Stimulated activated CD8-positive, alpha-beta memory T cell treated with anti-CD3 and anti-CD28 coated beads, Interleukin-15, amount 100 ng/mL, for 1 hour (primary cell): ENCODE measurements around the gene MED23.

Experiments
- DNase-seq: peaks from one replicate; pipeline ENCODE4 v3.0.0-alpha.2; 2020; ENCODE audit warnings: low read depth

The MED23 gene

DNA sequence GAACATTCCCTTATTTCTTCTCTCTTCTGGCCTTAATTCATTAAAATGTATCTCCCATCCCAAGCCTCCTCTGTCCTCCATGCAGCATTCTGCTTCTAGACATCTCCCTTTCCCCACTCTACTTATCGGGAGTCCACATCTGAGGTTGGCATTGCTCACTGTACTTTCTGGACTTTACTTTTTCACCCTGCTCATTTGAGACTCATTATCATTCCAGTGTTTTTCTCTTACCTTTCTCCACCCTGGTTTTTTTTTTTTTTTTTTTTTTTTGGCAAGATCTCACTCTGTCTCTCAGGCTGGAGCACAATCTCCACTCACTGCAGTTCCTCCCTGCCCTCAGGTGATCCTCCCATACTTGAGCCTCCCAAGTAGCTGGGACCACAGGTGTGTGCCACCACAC, 13.5 kb upstream of the MED23 start:
- no peak for DNase-seq

DNA sequence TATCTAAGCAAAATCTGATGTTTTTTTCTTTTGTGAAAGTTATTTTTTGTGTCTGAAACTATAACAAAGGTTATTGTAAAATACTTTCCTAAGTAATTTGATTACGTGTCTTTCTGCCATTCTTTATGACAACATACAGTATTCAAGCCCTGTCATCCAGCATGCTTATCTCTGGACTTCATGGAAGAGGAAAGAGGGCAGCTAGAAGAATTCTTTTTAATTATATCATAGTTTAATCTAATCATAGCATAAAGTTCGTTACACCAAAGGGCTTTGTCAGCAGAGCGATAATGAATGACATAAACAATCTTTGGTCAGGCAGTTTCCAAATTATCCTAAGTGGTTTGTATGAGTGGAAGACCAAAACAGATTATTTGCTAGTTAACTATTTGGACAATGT, 12.5 kb upstream of the MED23 start:
- DNase-seq, result no peak

- no peak for DNase-seq
These were observed 12.1 kb upstream of the MED23 start for GRCh38 chr6:131640100-131640499.

- DNase-seq, result no peak
These were observed 10.0 kb upstream of the MED23 start for GRCh38 chr6:131638013-131638412.

- DNase-seq, result no peak
These were observed 9.1 kb upstream of the MED23 start, which contains the start of gene ENPP3 for GRCh38 chr6:131636880-131637792. Gene ENPP3, plus strand, starts transcription at chr6:131637302. Its CDS starts 83 bp downstream, at chr6:131637385.

- DNase-seq, result no peak
These were observed 7.6 kb upstream of the MED23 start for GRCh38 chr6:131635384-131636340.

GRCh38 chr6:131631625-131632289, 3.7 kb upstream of the MED23 start:
- DNase-seq, result no peak

GRCh38 chr6:131629651-131630050, 1.6 kb upstream of the MED23 start:
- no peak for DNase-seq

DNA sequence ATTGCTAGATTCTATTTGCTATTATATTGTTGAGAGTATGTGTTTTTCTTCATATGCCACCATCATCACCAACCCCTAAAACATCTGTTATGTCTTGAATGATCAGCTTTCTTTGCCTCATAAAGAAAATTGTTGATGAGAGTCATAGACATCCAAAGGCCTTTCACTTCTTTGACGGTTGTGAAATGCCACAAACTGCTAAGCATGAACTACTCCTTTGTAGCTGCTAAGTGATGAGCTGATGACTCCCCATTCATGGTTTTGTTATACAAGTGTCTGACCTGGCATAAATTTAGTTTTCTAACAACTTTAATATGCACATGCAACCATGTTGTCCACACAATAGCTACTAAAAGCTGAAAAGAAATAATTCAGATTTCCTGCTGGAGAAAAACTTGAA, 684 bp upstream of the MED23 start:
- DNase-seq, result no peak

DNA sequence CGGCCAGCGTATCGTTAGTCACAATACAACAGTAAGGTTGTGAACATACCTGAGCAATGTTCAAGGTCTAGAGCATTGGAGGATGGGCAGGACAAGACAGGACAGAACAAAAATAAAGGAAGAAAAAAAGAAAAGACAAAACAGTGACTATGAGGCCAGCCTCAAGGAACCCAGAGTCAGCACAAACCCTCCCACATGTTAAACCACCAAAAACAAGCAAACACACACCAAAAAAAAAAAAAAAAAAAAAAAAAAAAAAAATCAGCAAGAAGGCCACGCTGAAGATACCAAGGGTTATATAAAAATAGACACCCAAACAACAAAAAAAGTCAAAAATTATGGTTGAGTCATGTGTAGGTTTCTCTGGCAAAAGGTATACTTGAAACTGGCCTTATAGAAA, 12.8 kb downstream of the MED23 start:
- DNase-seq, result no peak

GRCh38 chr6:131613296-131613925, 14.6 kb downstream of the MED23 start:
- no peak for DNase-seq

GRCh38 chr6:131602781-131603312, 25.2 kb downstream of the MED23 start:
- DNase-seq, result no peak

DNA sequence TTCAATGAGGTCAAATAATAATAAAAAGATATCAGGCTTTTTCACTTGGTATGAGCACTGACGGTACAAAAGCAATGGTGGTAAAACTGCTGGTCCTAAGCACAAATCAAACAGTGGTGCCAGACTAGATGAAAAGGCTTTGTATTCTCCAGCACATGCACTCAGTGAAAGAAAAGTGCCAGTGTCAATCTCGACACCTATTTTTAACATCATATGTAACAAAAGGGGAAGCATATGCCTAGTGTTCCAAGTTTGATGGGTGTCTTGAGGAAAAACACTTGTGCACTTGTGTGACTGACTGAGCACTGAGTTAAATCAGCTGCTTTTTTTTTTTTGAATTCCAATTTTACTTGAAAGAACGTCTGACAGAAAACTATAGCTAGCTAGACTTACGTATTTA, 27.3 kb downstream of the MED23 start:
- DNase-seq, result no peak

DNA sequence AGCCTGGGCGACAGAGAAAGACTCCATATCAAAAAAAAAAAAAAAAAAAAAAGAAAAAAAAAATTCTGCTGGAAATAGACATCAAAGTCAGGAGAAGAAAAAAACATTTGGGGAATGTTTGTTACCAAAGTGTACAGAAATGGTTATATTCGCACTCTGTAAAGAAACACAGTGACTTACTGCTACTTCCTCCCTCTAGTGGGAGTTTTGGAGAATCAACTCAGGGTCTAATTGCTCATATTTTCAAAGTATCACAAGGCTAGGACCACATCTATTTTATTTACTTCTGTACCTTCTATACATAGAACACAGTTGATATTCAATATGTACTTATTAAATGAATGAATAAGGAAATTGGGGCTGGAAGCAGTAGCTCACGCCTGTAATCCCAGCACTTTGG, 30.6 kb downstream of the MED23 start:
- DNase-seq, result no peak

DNA sequence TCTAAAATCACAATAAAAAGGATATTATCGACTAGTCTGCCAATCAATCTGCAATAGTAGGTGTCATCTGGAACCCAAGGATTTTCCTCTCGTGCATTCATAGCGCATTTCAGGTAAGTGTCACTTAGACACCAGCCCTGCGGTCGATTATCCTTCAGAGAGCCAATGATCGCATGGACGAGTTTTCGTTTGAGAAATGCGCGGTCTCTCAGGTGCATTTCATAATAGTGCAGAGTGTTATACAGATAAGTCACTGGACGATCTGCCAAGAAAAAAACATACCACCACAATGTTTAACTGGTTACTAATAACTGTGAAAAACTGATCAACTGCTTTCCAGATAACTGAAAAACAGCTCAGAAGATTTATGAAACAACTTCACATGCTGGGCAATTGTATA, 34.0 kb downstream of the MED23 start:
- no peak for DNase-seq

DNA sequence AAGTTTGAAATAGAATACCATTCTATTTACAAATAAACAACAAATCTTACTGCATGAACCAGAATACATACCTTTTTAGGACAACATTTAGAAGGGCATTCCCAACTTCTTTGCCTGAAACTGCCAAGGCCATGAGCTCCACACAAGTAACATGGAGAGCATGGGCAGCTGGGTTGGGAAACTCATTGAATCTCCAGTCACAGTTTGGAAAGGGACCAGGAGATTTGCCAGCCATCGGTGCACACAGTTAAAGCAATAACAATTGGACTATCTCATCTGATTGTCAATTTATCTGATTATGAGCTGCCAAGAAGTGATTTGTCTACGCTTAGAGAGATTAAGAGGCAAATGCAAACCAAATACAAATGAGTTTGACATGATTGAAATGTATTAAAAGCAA, 35.1 kb downstream of the MED23 start:
- DNase-seq, result no peak

GRCh38 chr6:131588643-131589042, 39.4 kb downstream of the MED23 start:
- no peak for DNase-seq

GRCh38 chr6:131587909-131588308, 40.1 kb downstream of the MED23 start:
- DNase-seq, result no peak

DNA sequence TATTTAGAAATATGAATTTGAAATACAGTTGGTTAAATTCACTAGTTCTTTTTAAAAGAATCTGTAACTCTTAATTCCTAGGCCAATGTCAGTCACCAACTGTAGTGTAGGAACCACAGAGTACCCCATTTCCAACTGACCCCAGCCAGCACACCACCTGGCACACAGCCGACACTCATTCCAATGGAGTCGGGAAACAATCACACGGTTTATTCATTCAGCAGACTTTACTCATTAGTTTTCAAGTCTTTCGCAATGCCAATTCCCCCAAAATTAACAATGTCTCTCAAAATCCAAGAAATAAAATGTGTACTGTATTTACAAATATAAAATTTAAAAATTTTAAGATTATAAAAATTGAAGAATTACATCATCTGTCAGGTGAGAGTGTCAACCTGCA, 41.5 kb downstream of the MED23 start:
- no peak for DNase-seq

DNA sequence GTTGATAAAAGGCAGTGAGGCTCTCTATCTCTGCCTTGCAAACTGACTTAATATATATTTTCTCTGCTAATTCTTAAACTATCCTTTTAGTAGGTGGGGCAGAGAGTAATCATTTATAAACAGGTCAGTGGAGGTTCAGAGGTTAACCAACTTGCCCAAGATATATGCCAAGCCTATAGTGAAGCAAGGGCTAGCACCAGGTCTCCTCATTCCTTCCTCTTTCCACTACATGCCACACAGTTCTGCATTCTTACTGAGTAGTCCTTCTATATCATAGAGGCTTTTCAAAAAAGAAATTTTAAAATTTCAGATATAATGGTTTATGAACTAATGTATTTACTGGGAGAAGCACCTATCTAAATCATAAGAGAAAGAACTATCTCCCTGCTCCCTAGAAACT, 46.5 kb downstream of the MED23 start:
- no peak for DNase-seq

DNA sequence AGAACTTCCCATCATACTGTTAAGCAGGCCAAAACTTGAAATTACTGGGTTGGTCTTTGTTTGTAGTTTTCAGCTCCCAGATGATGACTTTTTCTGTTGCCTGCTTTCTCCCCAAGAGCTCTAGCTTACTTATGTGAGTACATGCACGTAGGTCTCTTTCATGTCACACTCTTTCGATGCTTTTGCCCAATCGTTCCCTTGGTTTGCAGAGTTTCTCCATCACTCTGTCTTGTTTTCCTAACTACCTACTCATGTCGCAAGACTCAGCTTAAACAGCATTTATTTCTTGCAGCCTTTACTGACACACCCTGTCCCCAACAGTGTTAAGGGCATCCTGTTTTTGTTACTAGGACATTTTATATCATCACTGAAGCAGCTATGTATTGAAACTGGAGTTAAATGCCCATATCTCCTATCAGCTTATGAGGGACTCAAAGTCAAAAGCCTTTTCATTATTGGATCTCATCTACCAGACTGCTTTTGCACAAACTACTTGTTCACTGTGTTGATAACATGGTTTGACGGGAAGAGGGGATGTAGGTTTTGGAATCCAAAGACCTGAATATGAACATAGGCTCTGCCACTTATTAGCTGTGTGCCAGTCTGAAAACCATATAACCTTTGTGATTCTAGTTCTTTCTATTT, 52.1 kb downstream of the MED23 start:
- DNase-seq, result no peak
